GM18502 (cell line): ENCODE data around the gene KCNJ12.

ENCODE experiments used
- ATAC-seq: cut with Tn5 transposase; IDR thresholded peaks from one replicate; pipeline ENCODE4 v1.9.1; 2021; ENCODE audit warnings: mild to moderate bottlenecking; ENCODE audit not compliant: unreplicated experiment, poor library complexity

The KCNJ12 gene

DNA sequence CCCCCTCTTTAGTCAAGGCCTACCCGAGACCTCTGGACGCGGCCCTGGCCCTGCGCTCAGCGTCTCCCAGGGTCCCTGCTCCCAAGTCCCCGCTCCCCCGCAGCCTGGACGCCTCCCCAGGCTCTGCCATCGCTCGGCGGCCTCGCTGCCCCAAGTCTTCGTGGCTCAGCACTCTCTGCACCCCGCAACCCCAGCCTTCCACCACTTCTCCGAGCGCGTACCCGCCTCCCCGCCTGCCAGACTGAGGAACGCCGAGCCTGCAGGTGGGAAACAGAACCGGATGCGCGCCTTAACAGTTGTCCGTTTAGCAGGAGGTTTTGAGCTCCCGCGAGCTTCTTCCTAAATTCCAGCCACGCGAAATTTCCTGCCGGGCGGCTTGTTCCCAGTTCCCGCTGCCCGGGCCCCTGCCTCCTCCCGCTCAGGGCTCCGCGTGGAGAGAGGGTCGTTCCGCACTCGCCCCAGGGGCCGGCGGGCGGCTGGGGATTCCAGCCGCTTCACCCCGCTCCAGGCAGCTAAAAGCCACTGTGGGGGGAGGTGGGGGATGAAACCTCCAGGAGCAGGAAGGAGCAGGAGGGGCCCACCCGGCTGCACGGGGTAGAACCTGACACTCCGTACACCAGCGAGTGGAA lies 87.7 kb downstream of the KCNJ12 start:
- ATAC-seq = no peak

DNA sequence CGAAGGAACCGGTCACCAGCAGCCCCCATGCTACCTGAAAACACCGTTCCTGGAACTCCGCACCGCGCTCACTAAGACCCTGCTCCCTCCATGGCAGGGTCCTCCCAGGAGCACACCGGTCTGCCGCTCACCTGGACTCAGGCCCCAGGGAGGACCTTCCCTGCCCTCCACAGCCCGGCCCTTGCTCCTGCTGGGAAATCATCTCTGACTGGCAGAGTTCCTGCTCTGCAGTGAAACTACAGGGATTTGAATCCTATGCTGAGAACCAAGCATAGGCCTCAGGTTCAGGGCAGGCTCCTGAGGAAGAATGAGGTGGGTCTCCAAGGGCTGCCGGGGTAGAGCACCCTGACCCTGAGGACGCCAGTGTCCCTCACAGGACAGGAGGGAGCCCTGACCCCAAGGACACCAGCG lies 88.5 kb downstream of the KCNJ12 start:
- no peak for ATAC-seq

DNA sequence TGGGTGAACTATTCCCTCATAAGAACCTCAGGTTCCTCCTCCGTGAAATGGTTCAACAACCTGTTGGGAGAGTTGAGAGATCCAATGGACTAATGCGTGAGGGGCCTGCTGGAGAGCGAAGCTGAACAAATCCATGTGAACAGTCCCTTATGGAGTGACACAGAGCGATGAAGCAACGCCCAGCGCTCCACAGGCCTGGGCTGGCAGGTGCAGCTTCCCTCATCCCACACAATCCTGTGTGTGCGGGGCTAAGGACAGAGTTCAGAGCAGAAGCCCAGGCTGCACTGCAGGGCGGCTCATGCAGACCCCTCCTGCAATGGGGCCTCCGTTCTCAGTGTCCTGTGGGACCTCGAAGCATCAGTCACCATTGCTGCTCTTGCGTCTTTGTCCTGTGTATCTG lies 90.4 kb downstream of the KCNJ12 start:
- ATAC-seq = no peak

DNA sequence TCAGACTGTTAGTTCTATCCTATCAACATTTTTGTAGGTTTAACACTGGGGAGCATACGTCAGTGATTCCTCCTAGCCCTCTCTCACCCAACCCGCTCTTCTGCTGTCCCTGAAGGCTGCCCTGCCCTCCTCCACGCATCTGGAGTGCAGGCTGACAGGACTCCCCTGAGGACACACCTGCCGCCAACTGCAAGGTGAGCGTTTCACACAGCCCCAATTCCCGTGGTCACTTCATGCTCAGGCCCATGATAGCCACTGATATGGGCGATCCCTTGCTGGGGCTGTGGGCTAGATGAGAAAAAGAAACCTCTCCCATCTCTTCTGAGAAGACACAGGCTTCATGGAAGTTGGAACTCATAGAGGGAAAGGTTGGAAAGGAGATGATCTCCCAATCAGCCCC lies 91.0 kb downstream of the KCNJ12 start:
- no peak for ATAC-seq

DNA sequence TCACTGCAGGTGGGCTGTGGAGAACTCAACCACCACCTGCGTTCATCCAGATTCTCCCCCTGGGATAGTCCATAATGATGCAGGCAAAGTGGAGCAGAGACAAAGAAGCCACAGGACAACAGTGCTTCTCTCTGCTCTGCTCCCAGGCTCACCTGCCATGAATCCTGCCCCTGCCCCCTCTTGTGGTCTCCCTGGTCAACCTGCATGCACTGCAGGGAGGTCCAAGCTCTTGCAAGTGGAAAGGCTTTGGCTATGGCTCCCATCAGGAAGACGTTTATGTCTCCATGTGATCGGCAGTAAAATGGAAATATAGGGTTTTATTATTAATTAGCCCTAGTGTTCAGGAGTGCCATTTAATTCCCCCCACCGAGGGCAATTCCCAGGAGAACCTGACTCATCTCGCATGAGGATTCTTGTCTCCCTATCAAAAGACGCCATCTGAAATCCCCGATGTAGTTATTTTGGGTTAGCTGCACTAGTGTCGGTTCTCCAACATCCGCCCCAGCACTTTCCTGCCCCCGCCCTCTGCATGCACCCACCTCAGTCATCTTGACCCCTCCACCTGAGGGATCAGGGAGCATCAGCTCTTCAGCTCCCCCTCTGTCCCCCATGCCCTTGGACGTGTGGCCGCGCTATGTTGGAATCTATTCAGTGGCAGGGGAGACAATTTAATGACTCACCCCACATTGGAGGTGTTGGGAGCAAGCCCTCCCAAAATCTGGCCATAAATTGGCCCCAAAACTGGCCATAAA lies 91.8 kb downstream of the KCNJ12 start:
- ATAC-seq = no peak
